GM21619 (cell line): ENCODE measurements around the gene P2RY2.
"Not testable (repeated sequence)": the region's sequence is repeated elsewhere in the genome, so short reads cannot be mapped to it uniquely, and the experiment has no call there.

Source experiments
- ATAC-seq: cut with Tn5 transposase; IDR thresholded peaks from one replicate; pipeline ENCODE4 v1.9.1; 2021; ENCODE audit not compliant: unreplicated experiment

Gene P2RY2

GRCh38 chr11:73226297-73227006, 8.4 kb downstream of the P2RY2 start:
- ATAC-seq = no peak

DNA sequence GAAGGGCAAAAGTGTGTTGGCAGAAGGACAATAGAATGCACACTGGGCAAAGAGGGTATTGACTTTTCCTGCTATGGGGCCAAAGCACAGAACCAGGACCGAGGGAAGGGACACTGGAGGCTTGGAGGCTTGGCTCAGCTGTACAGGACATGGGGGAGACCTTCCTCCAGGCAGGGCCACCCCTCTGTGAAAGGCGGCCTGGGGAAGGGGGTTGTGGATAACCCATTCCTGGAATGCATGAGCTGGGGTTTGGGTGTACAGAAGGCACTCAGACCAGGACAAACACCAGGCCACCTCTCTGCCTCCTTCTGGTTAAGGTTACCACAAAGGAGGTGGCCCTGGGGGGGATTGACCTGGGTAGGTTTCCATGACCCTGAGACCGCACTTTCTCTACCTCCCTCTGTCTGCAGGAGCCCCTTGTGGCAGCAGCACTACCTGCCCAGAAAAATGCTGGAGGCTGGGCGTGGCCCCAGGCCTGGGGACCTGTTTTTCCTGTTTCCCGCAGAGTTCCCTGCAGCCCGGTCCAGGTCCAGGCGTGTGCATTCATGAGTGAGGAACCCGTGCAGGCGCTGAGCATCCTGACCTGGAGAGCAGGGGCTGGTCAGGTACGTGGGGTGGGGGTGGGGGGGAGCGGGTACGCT, 9.6 kb downstream of the P2RY2 start:
- no peak for ATAC-seq

DNA sequence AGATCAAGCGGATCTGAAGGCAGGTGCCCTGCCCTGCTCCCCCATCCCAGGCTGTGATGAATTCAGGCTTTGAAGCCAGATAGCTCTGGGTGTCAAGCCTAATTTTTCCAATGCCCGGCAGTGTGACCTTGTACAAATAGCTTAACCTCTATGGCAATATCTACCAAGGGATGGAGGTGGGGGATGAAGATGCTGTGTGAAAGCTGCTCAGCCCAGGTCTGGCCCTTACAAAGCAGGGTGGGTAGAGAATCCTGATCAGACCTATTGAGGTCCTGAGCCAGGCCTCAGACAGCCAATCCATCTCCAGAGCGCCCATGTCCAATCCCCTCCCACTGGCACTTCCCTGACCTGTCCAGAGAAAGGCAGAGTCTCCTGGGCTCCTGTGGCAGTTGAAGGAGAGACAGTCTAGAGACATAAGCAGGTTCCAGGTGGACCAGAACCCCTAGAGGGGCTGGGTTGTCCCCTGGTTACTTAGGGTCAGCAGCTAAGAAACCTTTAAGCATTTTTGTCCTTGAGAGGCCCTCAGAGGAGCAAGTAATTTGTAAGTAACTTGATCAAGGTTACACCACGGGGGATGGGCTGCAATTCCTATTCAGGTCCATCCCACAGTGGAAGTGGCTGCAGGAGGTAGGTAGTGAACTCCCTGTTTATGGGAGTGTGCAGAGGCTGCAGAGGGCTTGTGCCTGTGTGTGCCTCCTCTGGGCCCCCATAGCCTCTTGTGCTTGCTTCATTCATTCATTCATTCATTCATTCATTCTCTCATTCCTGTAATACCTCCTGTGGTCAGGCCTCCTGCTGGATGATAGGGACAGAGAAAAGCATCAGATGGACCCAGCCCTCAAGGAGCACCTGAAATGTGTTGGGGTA, 10.4 kb downstream of the P2RY2 start:
- no peak for ATAC-seq

GRCh38 chr11:73229321-73229895, 11.3 kb downstream of the P2RY2 start:
- no peak for ATAC-seq

DNA sequence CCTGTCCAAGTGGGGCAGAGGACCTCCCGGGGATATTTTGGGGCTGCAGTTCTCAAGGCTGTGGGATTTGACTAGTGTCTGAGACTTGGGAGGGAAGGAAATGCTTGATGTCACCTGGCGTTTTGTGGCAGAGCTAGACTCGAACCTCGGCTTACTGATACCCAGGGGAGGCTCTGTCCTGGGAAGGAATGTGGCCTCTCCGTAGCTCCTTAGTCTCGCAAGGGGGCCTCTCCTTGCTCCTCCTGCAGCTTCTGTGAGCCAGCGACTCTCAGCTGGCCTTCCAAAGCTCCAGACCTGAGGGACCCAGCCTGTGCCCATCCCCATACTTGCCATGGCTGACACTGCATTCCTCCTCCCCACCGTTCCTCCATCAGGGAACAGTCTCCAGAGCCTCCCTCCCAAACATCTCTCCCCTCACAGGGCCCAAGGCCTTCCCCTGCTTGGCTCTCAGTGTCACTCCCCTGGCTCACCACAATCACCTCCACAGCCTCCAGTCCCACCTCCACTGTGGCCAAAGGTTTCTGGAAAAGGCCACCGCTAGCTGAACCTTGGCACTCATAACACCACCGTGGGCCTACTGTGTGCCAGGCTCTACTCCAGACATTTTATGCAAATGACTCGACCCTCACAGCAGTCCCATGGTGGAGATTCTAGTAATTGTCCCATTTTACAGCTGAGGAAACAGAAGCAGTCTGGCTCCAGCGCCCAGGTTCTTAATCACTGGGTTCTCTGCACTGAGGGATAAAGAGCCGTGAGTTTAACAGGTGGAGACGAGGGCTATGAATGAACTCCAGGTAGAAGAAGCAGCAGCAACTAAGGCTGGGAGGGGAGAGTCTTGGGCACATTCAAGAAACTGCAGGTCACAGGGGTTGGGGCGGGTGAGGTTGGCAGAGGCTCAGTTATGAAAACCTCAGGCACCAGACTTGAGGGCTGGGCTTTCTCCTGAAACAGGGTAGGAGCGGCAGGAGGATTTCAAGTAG, 12.1 kb downstream of the P2RY2 start:
- ATAC-seq = no peak

DNA sequence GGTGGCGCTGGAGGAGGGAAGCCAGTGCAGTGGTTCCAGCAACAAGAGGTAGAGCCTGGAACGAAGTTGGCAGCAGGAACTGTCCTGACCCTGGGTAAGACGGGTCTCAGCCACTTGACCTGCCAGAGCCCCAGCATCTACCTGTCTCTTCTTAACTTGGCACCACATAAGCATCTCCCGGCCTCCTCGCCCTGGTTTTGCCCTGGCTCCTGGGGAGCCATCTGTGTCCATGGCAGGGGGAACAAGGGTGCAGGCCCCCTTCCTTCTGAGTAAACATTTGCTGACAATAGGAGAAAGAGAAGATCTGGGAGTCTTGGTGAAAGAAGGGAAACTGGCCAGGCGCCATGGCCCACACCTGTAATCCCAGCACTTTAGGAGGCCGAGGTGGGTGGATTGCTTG, 12.8 kb downstream of the P2RY2 start:
- no peak for ATAC-seq

DNA sequence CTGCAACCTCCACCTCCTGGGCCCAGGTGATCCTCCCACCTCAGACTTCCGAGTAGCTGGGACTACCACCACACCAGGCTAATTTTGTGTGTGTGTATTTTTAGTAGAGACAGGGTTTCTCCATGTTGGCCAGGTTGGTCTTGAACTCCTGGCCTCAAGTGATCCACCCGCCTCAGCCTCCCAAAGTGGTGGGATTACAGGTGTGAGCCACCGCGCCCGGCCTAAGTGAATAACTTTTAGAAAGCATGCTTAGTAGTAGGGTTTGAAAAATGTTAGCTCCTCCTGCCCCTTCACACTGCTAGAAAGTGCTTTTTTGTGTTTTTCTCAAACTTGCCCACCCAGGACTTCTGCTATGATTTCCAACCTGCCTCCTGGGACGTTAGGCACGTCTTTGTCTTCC, 14.4 kb downstream of the P2RY2 start:
- ATAC-seq = not testable (repeated sequence)

DNA sequence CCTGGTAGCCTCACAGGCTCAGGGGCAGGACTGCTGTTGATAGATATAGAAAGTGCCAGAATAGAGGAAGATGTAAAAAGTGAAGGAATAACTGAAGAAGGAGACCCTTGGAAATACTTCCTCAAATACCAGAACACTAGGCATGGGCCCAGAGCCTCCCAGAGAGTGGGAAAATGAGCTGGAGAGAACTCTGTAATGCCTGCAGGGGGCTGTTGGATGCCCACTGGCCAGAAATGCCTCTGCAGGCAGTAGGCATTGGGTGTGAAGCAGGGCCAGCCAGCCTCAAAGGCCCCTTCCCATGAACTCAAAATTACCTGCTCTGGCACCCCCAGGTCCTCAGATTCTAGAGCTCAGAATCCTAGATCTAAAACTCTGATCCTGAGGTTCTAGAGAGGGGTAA, 15.1 kb downstream of the P2RY2 start:
- no peak for ATAC-seq

DNA sequence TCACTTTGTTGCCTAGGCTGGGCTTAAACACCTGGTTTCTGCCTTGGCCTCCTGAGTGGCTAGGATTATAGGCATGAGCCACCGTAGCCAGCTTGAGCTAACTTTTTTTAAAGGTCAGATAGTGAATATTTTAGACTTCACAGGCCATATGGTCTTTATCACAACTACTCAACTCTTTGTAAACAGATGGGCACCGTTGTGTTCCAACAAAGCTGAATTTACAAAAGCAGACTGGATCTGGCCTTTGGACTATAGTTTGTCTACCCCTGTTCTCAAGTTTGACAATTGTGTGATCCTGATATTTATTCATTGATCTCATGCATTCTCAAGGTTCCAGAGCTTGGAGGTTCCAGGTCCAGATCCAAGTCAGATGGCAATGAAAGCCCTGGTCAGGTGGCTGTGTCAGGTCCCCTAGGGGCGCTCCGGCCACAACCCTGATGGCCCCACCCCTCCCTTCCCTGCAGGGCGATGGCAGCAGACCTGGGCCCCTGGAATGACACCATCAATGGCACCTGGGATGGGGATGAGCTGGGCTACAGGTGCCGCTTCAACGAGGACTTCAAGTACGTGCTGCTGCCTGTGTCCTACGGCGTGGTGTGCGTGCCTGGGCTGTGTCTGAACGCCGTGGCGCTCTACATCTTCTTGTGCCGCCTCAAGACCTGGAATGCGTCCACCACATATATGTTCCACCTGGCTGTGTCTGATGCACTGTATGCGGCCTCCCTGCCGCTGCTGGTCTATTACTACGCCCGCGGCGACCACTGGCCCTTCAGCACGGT, 15.8 kb downstream of the P2RY2 start:
- ATAC-seq = no peak

- no peak for ATAC-seq
Measured at GRCh38 chr11:73234471-73235181, 16.5 kb downstream of the P2RY2 start.

GRCh38 chr11:73235236-73235786, 17.2 kb downstream of the P2RY2 start:
- ATAC-seq = no peak

GRCh38 chr11:73236205-73236765, 18.2 kb downstream of the P2RY2 start:
- ATAC-seq = no peak

GRCh38 chr11:73236854-73237253, 18.8 kb downstream of the P2RY2 start:
- ATAC-seq = no peak

GRCh38 chr11:73237471-73238290, 19.6 kb downstream of the P2RY2 start:
- ATAC-seq = no peak

GRCh38 chr11:73239111-73239521, 21.0 kb downstream of the P2RY2 start:
- no peak for ATAC-seq

DNA sequence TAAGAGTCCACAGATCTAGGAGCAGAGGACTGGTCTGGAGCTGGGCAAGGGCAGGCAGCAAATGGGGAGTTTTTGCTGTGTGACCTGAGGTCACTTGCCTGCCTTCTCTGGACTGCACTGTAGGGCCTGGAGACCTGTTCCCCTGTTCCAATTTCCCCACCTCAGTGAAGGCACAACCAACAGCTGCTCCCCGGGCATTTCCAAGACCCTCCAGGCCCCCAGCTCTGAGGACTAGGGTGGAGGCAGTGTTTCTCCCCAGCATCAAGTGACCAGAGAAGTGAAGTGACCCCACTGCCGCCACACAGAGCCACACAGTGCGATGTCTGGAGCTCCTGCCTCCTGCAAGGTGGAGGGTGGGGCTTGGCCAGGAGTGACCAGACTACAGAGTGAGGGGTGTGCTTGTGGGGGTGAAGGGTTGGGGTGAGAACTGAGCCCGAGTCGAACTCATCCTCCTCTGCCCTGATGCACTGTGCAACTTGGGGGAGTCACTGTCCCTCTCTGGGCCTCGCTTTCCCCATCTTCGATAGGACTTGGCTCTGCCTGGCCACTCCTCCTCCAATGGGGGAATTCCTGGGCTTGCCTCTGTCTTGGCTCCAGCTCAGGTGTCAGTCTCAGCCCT, 21.6 kb downstream of the P2RY2 start:
- ATAC-seq = no peak

DNA sequence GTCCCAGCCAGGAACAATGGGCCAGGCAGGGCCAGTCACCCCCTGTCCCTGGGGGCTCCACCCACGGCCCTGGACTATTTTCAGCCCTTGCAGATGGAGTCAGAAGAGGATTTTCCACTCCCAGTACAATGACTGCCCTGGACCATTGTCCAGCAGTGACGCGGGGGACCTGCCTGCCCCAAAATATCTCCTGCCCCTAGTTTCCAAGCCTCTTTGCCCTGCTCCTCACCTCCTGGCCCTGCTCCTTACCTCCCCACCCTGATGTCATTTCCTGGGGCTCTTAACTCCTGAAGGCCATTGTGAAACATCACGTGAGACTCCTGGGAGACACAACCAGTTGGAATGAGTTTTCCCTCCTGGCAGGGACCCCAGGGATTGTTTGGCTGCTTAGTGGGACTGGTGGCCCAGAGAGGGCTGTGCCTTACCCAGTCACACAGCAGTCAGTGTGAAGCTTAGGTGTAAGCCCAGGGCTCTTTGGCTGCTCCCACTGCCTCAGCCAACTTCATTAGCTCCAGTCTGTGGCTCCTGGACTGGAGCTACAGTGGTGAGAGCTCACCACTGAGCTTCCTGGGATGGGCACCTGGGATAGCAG, 22.2 kb downstream of the P2RY2 start:
- ATAC-seq = no peak
